Natural killer cell (primary cell): ENCODE data around the gene LARP4B. TPM values are rescaled to one million over a fixed set of nuclear protein-coding genes. Genes with fewer than 3 reads are reported as not detected.

Experiments used
- ATAC-seq, 3 donors: fragments of 150-1000 bp in 2 of 3; fragments of 200-7000 bp in 1 of 3; cut with Tn5 transposase; 1 replicate in 1 of 3; 2 replicates in 2 of 3; pipeline ENCODE4 v1.10.0; 2021; ENCODE audit warnings: mild to moderate bottlenecking in 2 of 3, moderate library complexity in 2 of 3
- DNase-seq, 2 donors: peaks; one replicate each; pipeline versions ENCODE4 v3.0.0 to v3.0.0-alpha.2; 2013 to 2021; ENCODE audit warnings: mixed read lengths in 1 of 2
- H3K27ac ChIP-seq: one replicate; pipeline ENCODE4 v1.5.1; 2013; ENCODE audit warnings: mild to moderate bottlenecking, low read length
- H3K27me3 ChIP-seq: one replicate; pipeline ENCODE4 v1.6.1; 2013; ENCODE audit warnings: low read length; ENCODE audit not compliant: control insufficient read depth, insufficient read depth
- H3K36me3 ChIP-seq: one replicate; pipeline ENCODE4 v1.6.1; 2013; ENCODE audit warnings: low read length; ENCODE audit not compliant: control insufficient read depth, insufficient read depth
- H3K4me1 ChIP-seq: one replicate; pipeline ENCODE4 v1.6.1; 2013; ENCODE audit warnings: low read length; ENCODE audit not compliant: control insufficient read depth, insufficient read depth
- H3K4me3 ChIP-seq: one replicate; pipeline ENCODE4 v1.5.1; 2013; ENCODE audit warnings: low read length
- H3K9me3 ChIP-seq: one replicate; pipeline ENCODE4 v1.6.1; 2013; ENCODE audit warnings: low read length; ENCODE audit not compliant: control insufficient read depth, insufficient read depth
- H3K27ac Mint-ChIP-seq, 2 donors: one replicate each; pipeline ENCODE4 v1.8.0; 2022; ENCODE audit warnings: mild to moderate bottlenecking in 2 of 2, mixed read lengths in 2 of 2, moderate library complexity in 1 of 2
- H3K27me3 Mint-ChIP-seq, 2 donors: one replicate each; pipeline ENCODE4 v1.8.0; 2022; ENCODE audit warnings: low read depth in 2 of 2, mixed read lengths in 2 of 2
- H3K36me3 Mint-ChIP-seq: one replicate; pipeline ENCODE4 v1.8.0; 2022; ENCODE audit warnings: mixed read lengths
- H3K4me1 Mint-ChIP-seq, 2 donors: one replicate each; pipeline ENCODE4 v1.8.0; 2022; ENCODE audit warnings: mixed read lengths in 2 of 2
- H3K4me3 Mint-ChIP-seq: one replicate; pipeline ENCODE4 v1.8.0; 2022; ENCODE audit warnings: mild to moderate bottlenecking, moderate library complexity, mixed read lengths
- H3K9me3 Mint-ChIP-seq, 2 donors: one replicate each; pipeline ENCODE4 v1.8.0; 2022; ENCODE audit warnings: mixed read lengths in 2 of 2
- CTCF ChIP-seq: fragments of 200-600 bp; IDR thresholded peaks from one replicate; pipeline ENCODE4 v1.8.0; 2022; ENCODE audit warnings: antibody characterized with exemption
- WGBS: methylation state at CpG from one replicate; pipeline ENCODE4 v1.1.7; 2013; ENCODE audit warnings: missing lambda C conversion rate; ENCODE audit not compliant: insufficient coverage; 5-methylcytosine and 5-hydroxymethylcytosine counted together
- intact Hi-C: fragments of 100-400 bp; cut with micrococcal nuclease; formaldehyde crosslinking; loops from one replicate; pipeline ENCODE4 v1.14.2; 2022
- total RNA-seq, 4 donors: library from RNA; stranded (reverse); fragments of 120-200 nt in 1 of 4; gene quantifications; one replicate each; pipeline versions ENCODE4 v1.2.3 to v1.2.4, GENCODE V29; 2013 to 2022

The LARP4B gene
- total RNA-seq, 3 donors from 2014 or later (not counting 1 experiment from before 2014, with no cell fraction given) = 75.5 to 95.4 (median 90.2) TPM

DNA sequence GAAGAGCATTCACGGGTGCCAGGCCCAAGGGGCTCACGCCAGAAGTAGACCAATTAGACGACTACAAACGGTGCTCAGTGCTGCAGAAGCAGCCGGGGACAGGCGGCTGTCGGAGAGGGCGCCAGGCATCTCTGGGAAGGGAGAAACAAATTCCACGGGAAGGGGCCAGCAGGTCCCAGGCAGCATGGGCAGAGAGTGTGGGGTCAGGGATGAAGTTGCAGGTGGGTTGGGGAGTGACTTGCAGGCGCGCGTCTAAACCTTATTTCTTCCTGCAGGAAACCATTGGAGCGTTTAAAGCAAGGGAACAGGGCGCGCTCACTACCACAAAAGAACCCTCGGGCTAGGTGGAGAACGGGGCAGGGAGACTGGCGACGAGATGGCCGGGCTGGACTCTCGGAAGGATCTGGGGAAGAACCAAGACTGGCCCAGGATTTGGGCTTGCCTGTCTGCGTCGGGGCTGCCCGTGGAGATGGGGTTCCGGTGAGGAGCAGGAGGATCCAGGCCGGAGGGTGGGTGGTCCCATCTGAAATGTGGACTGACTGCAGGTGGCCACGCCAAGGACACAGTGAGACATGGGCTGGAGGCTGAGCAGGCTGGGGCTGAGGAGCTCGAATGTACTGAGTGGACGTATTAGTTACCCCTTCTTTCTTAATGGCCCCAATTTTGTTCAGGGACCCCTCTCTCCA lies 125.7 kb downstream of the LARP4B start:
- Histone ChIP-seq H3K4me3 (no peak overlapping the region), H3K27me3 (no peaks in the 10 kb centered on the region), H3K36me3 (peaks cover 21% of the 10 kb centered on the region), H3K27ac (no peak overlapping the region), H3K4me1 (peaks cover 14% of the 10 kb centered on the region), H3K9me3 (no peaks in the 10 kb centered on the region)
- Mint-ChIP-seq H3K9me3 (no peaks in the 10 kb centered on the region), H3K4me3 (no peak overlapping the region), H3K36me3 (no peaks in the 10 kb centered on the region), H3K27me3 (no peaks in the 10 kb centered on the region), H3K4me1 (peaks cover 9 to 18% of the 10 kb centered on the region in 2 donors), H3K27ac (no peak overlapping the region)
- 94% methylated on average over 29 of the region's 29 CpGs for WGBS
- ATAC-seq (no peak), DNase-seq (no peak)
- intact Hi-C loops = no loop called here
- TF ChIP-seq CTCF = no peak

- WGBS = 79% methylated on average over 53 of the region's 53 CpGs
- Histone ChIP-seq H3K36me3 (peaks cover 18% of the 10 kb centered on the region), H3K27me3 (no peaks in the 10 kb centered on the region), H3K4me3 (no peak overlapping the region), H3K27ac (no peak overlapping the region), H3K9me3 (no peaks in the 10 kb centered on the region), H3K4me1 (peaks cover 14% of the 10 kb centered on the region)
- Mint-ChIP-seq H3K27ac (peak overlapping the region in 1 of 2 donors; percentile 49), H3K27me3 (no peaks in the 10 kb centered on the region), H3K9me3 (no peaks in the 10 kb centered on the region), H3K4me1 (peaks cover 9 to 18% of the 10 kb centered on the region in 2 donors), H3K36me3 (no peaks in the 10 kb centered on the region), H3K4me3 (peak overlapping the region; percentile 65)
- DNase-seq (no peak), ATAC-seq (peak in 1 of 3 donors; percentile 33)
- no peak for TF ChIP-seq CTCF
- intact Hi-C loops = no loop called here
These were observed 126.5 kb downstream of the LARP4B start for GRCh38 chr10:804787-805619.

DNA sequence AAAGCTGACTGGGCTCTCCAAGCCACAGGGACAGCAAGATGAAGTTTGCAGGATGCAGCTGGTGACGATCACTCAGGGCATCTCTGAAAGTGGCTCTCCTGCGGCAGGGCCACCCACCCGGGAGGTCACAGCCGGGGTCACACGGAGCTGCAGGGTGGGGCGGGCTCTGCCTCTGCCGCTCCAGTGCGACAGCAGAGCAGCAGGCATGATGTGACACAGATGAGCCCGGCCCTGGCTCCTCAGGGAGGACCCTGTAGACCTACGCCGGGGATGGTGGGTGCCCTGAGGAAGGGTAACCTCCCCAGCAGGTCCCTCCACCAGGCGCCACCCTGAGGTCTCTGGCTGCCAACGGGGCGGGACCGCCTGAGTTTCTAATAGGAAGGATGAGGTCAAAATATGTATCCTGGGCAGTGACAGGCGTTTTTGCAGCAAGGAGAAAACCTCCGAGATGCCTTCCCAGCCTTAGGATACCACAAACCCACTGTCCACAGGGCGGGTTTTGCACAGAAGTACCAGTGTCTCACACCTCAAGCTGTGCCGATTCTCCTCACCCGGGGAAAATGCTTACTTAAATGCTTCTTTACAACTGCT lies 127.2 kb downstream of the LARP4B start:
- H3K4me3 Mint-ChIP-seq = peak overlapping the region; percentile 65

More for the DNA sequence above, 127.2 kb downstream of the LARP4B start:
- 32% methylated on average over 20 of the region's 20 CpGs for WGBS
- no peak for TF ChIP-seq CTCF
- H3K4me1 ChIP-seq = peaks cover 14% of the 10 kb centered on the region
- H3K27me3 ChIP-seq = no peaks in the 10 kb centered on the region
- no peak overlapping the region for H3K4me3 ChIP-seq
- no peaks in the 10 kb centered on the region for H3K9me3 Mint-ChIP-seq
- intact Hi-C loops = no loop called here
- DNase-seq (no peak), ATAC-seq (peak; percentile 18 to 65 (median 48))
- H3K36me3 ChIP-seq = peaks cover 14% of the 10 kb centered on the region
- H3K36me3 Mint-ChIP-seq = no peaks in the 10 kb centered on the region
- peak overlapping the region in 1 of 2 donors; percentile 49 for H3K27ac Mint-ChIP-seq
- H3K9me3 ChIP-seq = no peaks in the 10 kb centered on the region
- no peaks in the 10 kb centered on the region for H3K27me3 Mint-ChIP-seq
- H3K4me1 Mint-ChIP-seq = peaks cover 9 to 18% of the 10 kb centered on the region in 2 donors
- no peak overlapping the region for H3K27ac ChIP-seq
